SIG-M5 (cell line): ENCODE measurements around the gene TAS2R20.

ENCODE experiments used
- DNase-seq: peaks from one replicate; lab custom pipeline; 2025; lab: John Stamatoyannopoulos, UW

Gene TAS2R20

GRCh38 chr12:10959804-10960203 is 38.3 kb downstream of the TAS2R20 start:
- DNase-seq: no peak

- no peak for DNase-seq
Measured at GRCh38 chr12:10957741-10958140, 40.4 kb downstream of the TAS2R20 start.

- no peak for DNase-seq
Measured at GRCh38 chr12:10956085-10956484, 42.0 kb downstream of the TAS2R20 start.

- DNase-seq: no peak
Measured at GRCh38 chr12:10952645-10953044, 45.5 kb downstream of the TAS2R20 start.
